ENCODE measurements around the gene BARX2. TPM values are rescaled to one million over a fixed set of nuclear protein-coding genes. Genes with fewer than 3 reads are reported as not detected.

BARX2 gene
- total RNA-seq, 1 experiment from 2014 or later = 0.12 TPM

DNA sequence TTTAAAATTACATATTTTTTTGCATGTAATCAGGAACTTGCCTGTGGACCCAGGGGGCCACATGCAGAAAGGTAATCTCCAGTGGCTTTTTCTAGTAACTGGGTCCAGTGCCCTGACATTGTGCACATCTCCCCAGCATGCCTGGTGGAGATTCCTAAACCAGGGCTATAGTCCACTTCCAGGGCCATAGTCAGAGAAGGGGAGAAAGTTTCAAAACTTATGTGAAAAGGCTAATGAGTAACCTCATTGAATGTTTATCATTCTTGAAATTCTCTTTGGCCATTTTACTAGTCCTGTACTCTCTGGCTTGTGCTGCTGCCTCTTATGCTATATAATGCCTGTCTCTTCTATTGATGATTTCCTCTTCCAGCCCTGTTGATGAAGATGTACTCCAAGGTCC, 47.8 kb downstream of the BARX2 start:
- intact Hi-C loops (cut with micrococcal nuclease) = no loop called here
- Histone ChIP-seq H3K36me3 (ENCODE audit: control insufficient read depth in 1 of 2, insufficient read depth in 2 of 2, low read length in 2 of 2) (no peaks in the 10 kb centered on the region), H3K9me3 (ENCODE audit: control insufficient read depth in 1 of 2, insufficient read depth in 1 of 2, low read depth in 1 of 2, low read length in 2 of 2) (no peaks in the 10 kb centered on the region), H2AFZ (ENCODE audit: low read depth, low read length, poor library complexity, severe bottlenecking) (no peak overlapping the region), H3K9ac (ENCODE audit: low read length) (no peak overlapping the region), H3K27me3 (ENCODE audit: insufficient read depth, low read length) (peaks cover 4% of the 10 kb centered on the region; the same call in 1 of the 2 replicates), H4K20me1 (ENCODE audit: insufficient read depth) (no peaks in the 10 kb centered on the region), H3K4me3 (replicated peaks in 1 of 2; ENCODE audit: low read depth in 1 of 2, low read length in 2 of 2) (no peak overlapping the region), H3K9me2 (ENCODE audit: insufficient read depth) (no peaks in the 10 kb centered on the region), H3K4me1 (ENCODE audit: control insufficient read depth in 1 of 2, insufficient read depth in 2 of 2, low read length in 2 of 2) (no peaks in the 10 kb centered on the region), H3K79me2 (ENCODE audit: insufficient read depth, low read length) (no peaks in the 10 kb centered on the region), H3K4me2 (ENCODE audit: low read length) (no peak overlapping the region), H3K27ac (ENCODE audit: low read depth, low read length) (no peak overlapping the region)
- ChIA-PET CTCF (no interaction called here), POLR2A (no interaction called here), RAD21 (ENCODE audit: low non-redundant PET in 1 of 2, low total read pairs in 2 of 2, uncharacterized antibody in 2 of 2, unreplicated experiment in 2 of 2) (no interaction called here)
- ATAC-seq = no peak
- no peak for DNase-seq (ENCODE audit: low read depth, low spot score)
- TF ChIP-seq POLR2AphosphoS5 (IDR thresholded peaks at IDR 0.05; ENCODE audit: low read depth, low read length) (no peak), CBX3 (IDR thresholded peaks at IDR 0.05; ENCODE audit: low read depth) (no peak), FOSL1 (IDR thresholded peaks at IDR 0.05; ENCODE audit: low read depth) (no peak)
- TF ChIP-seq, protein P1, sequence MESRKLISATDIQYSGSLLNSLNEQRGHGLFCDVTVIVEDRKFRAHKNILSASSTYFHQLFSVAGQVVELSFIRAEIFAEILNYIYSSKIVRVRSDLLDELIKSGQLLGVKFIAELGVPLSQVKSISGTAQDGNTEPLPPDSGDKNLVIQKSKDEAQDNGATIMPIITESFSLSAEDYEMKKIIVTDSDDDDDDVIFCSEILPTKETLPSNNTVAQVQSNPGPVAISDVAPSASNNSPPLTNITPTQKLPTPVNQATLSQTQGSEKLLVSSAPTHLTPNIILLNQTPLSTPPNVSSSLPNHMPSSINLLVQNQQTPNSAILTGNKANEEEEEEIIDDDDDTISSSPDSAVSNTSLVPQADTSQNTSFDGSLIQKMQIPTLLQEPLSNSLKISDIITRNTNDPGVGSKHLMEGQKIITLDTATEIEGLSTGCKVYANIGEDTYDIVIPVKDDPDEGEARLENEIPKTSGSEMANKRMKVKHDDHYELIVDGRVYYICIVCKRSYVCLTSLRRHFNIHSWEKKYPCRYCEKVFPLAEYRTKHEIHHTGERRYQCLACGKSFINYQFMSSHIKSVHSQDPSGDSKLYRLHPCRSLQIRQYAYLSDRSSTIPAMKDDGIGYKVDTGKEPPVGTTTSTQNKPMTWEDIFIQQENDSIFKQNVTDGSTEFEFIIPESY (IDR thresholded peaks at IDR 0.05; ENCODE audit: extremely low read depth, insufficient replicate concordance, low read length) = no peak
- no TSS peak for BruUV-seq (replicated peaks)

DNA sequence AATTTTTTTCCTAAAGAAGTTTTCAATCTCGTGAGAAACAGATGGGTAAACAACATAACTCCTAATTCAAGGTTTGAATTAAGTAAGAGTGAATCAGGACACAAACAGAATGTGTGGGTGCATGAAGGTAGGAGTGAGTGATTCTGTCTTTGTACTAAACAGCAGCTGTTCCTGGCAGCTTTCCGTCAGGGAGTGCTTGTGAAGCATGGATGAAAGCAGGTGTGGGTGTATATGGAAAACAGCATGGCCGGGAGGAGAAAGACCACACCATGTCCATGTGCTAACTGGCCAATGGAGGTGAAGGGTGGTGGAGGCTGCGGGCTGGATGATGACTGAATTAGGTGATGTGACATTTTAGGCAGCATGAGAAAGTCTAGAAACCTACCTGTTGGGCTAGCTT, 49.6 kb downstream of the BARX2 start:
- no peak overlapping the region for H3K27ac ChIP-seq (ENCODE audit: low read depth, low read length)
- DNase-seq (ENCODE audit: low read depth, low spot score) = no peak
- H2AFZ ChIP-seq (ENCODE audit: low read depth, low read length, poor library complexity, severe bottlenecking) = no peak overlapping the region
- ChIA-PET RAD21 (ENCODE audit: low non-redundant PET in 1 of 2, low total read pairs in 2 of 2, uncharacterized antibody in 2 of 2, unreplicated experiment in 2 of 2) (no interaction called here), POLR2A (no interaction called here), CTCF (no interaction called here)
- H4K20me1 ChIP-seq (ENCODE audit: insufficient read depth) = no peaks in the 10 kb centered on the region
- no peaks in the 10 kb centered on the region for H3K79me2 ChIP-seq (ENCODE audit: insufficient read depth, low read length)
- H3K9ac ChIP-seq (ENCODE audit: low read length) = no peak overlapping the region
- intact Hi-C loops (cut with micrococcal nuclease) = no loop called here
- BruUV-seq (replicated peaks) = no TSS peak
- peaks cover 4% of the 10 kb centered on the region; the same call in 1 of the 2 replicates for H3K27me3 ChIP-seq (ENCODE audit: insufficient read depth, low read length)
- no peaks in the 10 kb centered on the region for H3K9me3 ChIP-seq (ENCODE audit: control insufficient read depth in 1 of 2, insufficient read depth in 1 of 2, low read depth in 1 of 2, low read length in 2 of 2)
- no peak for ATAC-seq
- no peaks in the 10 kb centered on the region for H3K36me3 ChIP-seq (ENCODE audit: control insufficient read depth in 1 of 2, insufficient read depth in 2 of 2, low read length in 2 of 2)
- H3K4me1 ChIP-seq (ENCODE audit: control insufficient read depth in 1 of 2, insufficient read depth in 2 of 2, low read length in 2 of 2) = no peaks in the 10 kb centered on the region
- H3K9me2 ChIP-seq (ENCODE audit: insufficient read depth) = no peaks in the 10 kb centered on the region
- no peak overlapping the region for H3K4me2 ChIP-seq (ENCODE audit: low read length)
- no peak overlapping the region for H3K4me3 ChIP-seq (replicated peaks in 1 of 2; ENCODE audit: low read depth in 1 of 2, low read length in 2 of 2)
- no peak for TF ChIP-seq EGR1 (IDR thresholded peaks at IDR 0.05; ENCODE audit: low read depth)
- TF ChIP-seq POLR2A (IDR thresholded peaks at IDR 0.05; ENCODE audit: borderline replicate concordance, extremely low read depth, insufficient read depth, insufficient read length) = no peak
- TF ChIP-seq CEBPB (IDR thresholded peaks at IDR 0.05; ENCODE audit: low read depth) = no peak
- no peak for TF ChIP-seq YY1 (IDR thresholded peaks at IDR 0.05; ENCODE audit: extremely low read depth, insufficient replicate concordance, low read depth, low read length)
